IMR-90 (cell line): ENCODE results near the gene AJAP1. TPM values are rescaled to one million over a fixed set of nuclear protein-coding genes. Genes with fewer than 3 reads are reported as not detected.

Experiments
- ATAC-seq: fragments of 200-7000 bp; cut with Tn5 transposase; 2 replicates; pipeline ENCODE4 v1.9.1; 2020; ENCODE audit warnings: low read depth, mild to moderate bottlenecking, moderate library complexity
- BruUV-seq: library from RNA; stranded (reverse); fragments of 400-500 nt; replicated peaks from 2 replicates; lab custom pipeline; 2021; lab: Mats Ljungman, UMichigan
- CTCF ChIA-PET: fragments of 300-600 bp; formaldehyde crosslinking; extraction: SDS; loops from one replicate; lab custom pipeline; 2021; ENCODE audit warnings: antibody characterized with exemption; lab: Yijun Ruan, JAX
- POLR2A ChIA-PET: fragments of 300-600 bp; sonication (Branson Sonifier 250); formaldehyde crosslinking; loops from one replicate; lab custom pipeline; 2022; ENCODE audit warnings: antibody characterized with exemption; ENCODE audit not compliant: unreplicated experiment; lab: Charles Lee
- DNase-seq: peaks from one replicate; pipeline ENCODE4 v3.0.0; 2013
- H2AFZ ChIP-seq: replicated peaks from 2 replicates; pipeline ENCODE3; 2013; ENCODE audit warnings: low read length, mild to moderate bottlenecking; ENCODE audit not compliant: poor library complexity
- H2AK5ac ChIP-seq: 2 replicates; pipeline ENCODE4 v1.6.1; 2013; ENCODE audit warnings: low read depth, low read length, inconsistent platforms
- H2AK9ac ChIP-seq: replicated peaks from 2 replicates; pipeline ENCODE3; 2013; ENCODE audit warnings: mild to moderate bottlenecking, low read depth, low read length, moderate library complexity; ENCODE audit not compliant: poor library complexity
- H2BK120ac ChIP-seq: 2 replicates; pipeline ENCODE4 v1.6.1; 2013; ENCODE audit warnings: low read depth, low read length, inconsistent platforms
- H2BK15ac ChIP-seq: 3 replicates; pipeline ENCODE4 v1.6.1; 2013; ENCODE audit warnings: low read depth, low read length, inconsistent platforms
- H2BK20ac ChIP-seq: 2 replicates; pipeline ENCODE4 v1.6.1; 2013; ENCODE audit warnings: low read depth, mild to moderate bottlenecking, inconsistent platforms, low read length, moderate library complexity
- H2BK5ac ChIP-seq: 2 replicates; pipeline ENCODE4 v1.6.1; 2013; ENCODE audit warnings: mild to moderate bottlenecking, low read depth, low read length, inconsistent platforms; ENCODE audit not compliant: poor library complexity, severe bottlenecking
- H3K14ac ChIP-seq: replicated peaks from 2 replicates; pipeline ENCODE4 v1.6.1; 2013; ENCODE audit warnings: low read depth, low read length, inconsistent platforms
- H3K18ac ChIP-seq: 2 replicates; pipeline ENCODE4 v1.6.1; 2013; ENCODE audit warnings: low read depth, low read length, control low read depth
- H3K23ac ChIP-seq: 2 replicates; pipeline ENCODE4 v1.6.1; 2013; ENCODE audit warnings: low read depth, low read length, inconsistent platforms
- H3K27ac ChIP-seq: 2 replicates; pipeline ENCODE4 v1.5.1; 2013; ENCODE audit warnings: mild to moderate bottlenecking, control low read depth, low read length; ENCODE audit not compliant: insufficient read depth
- H3K27me3 ChIP-seq: 2 replicates; pipeline ENCODE4 v1.6.1; 2013; ENCODE audit warnings: low read length; ENCODE audit not compliant: control insufficient read depth, insufficient read depth
- H3K36me3 ChIP-seq: 2 replicates; pipeline ENCODE4 v1.6.1; 2013; ENCODE audit warnings: low read length, mixed read lengths; ENCODE audit not compliant: control insufficient read depth, insufficient read depth
- H3K4ac ChIP-seq: 2 replicates; pipeline ENCODE4 v1.6.1; 2013; ENCODE audit warnings: low read depth, low read length, inconsistent platforms
- H3K4me1 ChIP-seq: 2 replicates; pipeline ENCODE4 v1.6.1; 2013; ENCODE audit warnings: low read length, mixed read lengths; ENCODE audit not compliant: control insufficient read depth, insufficient read depth
- H3K4me2 ChIP-seq: 2 replicates; pipeline ENCODE4 v1.6.1; 2013; ENCODE audit warnings: low read depth, mild to moderate bottlenecking, control low read depth, low read length, moderate library complexity
- H3K4me3 ChIP-seq: 2 replicates; pipeline ENCODE4 v1.5.1; 2013; ENCODE audit warnings: low read depth, mild to moderate bottlenecking, control low read depth, low read length, moderate library complexity; ENCODE audit not compliant: insufficient read depth
- H3K56ac ChIP-seq: 2 replicates; pipeline ENCODE4 v1.6.1; 2013; ENCODE audit warnings: low read length, inconsistent platforms; ENCODE audit not compliant: insufficient read depth; ENCODE audit errors: extremely low read depth
- H3K79me1 ChIP-seq, 2 experiments: 2 replicates each; pipeline ENCODE4 v1.6.1; 2013; ENCODE audit warnings: low read length in 2 of 2, inconsistent platforms in 1 of 2, low read depth in 1 of 2
- H3K9ac ChIP-seq: 2 replicates; pipeline ENCODE4 v1.6.1; 2013; ENCODE audit warnings: low read depth, low read length, control low read depth
- H3K9me1 ChIP-seq: 2 replicates; pipeline ENCODE4 v1.6.1; 2013; ENCODE audit warnings: low read length, inconsistent platforms; ENCODE audit not compliant: insufficient read depth
- H3K9me3 ChIP-seq: 2 replicates; pipeline ENCODE4 v1.6.1; 2013; ENCODE audit warnings: low read length; ENCODE audit not compliant: control insufficient read depth, insufficient read depth
- H4K20me1 ChIP-seq: 2 replicates; pipeline ENCODE4 v1.6.1; 2013; ENCODE audit warnings: low read length, inconsistent platforms; ENCODE audit not compliant: insufficient read depth
- H4K5ac ChIP-seq: 2 replicates; pipeline ENCODE4 v1.6.1; 2013; ENCODE audit warnings: mild to moderate bottlenecking, low read depth, low read length, control low read depth
- H4K8ac ChIP-seq, 2 experiments: 2 replicates each; pipeline ENCODE4 v1.6.1; 2013; ENCODE audit warnings: low read depth in 2 of 2, low read length in 2 of 2, control low read depth in 1 of 2, inconsistent platforms in 1 of 2
- H4K91ac ChIP-seq: 2 replicates; pipeline ENCODE4 v1.6.1; 2013; ENCODE audit warnings: low read depth, low read length, inconsistent platforms; ENCODE audit not compliant: insufficient read depth
- BHLHE40 ChIP-seq: fragments of 150-350 bp; IDR thresholded peaks from 2 replicates; pipeline ENCODE4 v1.6.1; 2016; ENCODE audit warnings: mild to moderate bottlenecking, low read depth, low read length
- CHD1 ChIP-seq: IDR thresholded peaks from 2 replicates; pipeline ENCODE4 v1.6.1; 2012; ENCODE audit warnings: low read depth, low read length, improper control_type of control experiment
- CTCF ChIP-seq: conservative IDR thresholded peaks from 2 replicates; pipeline ENCODE4 v1.5.1; 2012; ENCODE audit warnings: mild to moderate bottlenecking, low read depth, low read length, improper control_type of control experiment
- ELK1 ChIP-seq: fragments of 150-350 bp; IDR thresholded peaks from 2 replicates; pipeline ENCODE4 v1.6.1; 2016; ENCODE audit warnings: low read depth, mild to moderate bottlenecking, low read length, moderate library complexity, borderline replicate concordance
- MAFK ChIP-seq: IDR thresholded peaks from 2 replicates; pipeline ENCODE4 v1.6.1; 2012; ENCODE audit warnings: low read depth, low read length, improper control_type of control experiment
- MAZ ChIP-seq: IDR thresholded peaks from 2 replicates; pipeline ENCODE4 v1.6.1; 2012; ENCODE audit warnings: low read depth, mild to moderate bottlenecking, low read length, improper control_type of control experiment, moderate library complexity, borderline replicate concordance
- MXI1 ChIP-seq: IDR thresholded peaks from 2 replicates; pipeline ENCODE4 v1.6.1; 2012; ENCODE audit warnings: low read depth, mild to moderate bottlenecking, low read length, moderate library complexity, borderline replicate concordance
- POLR2A ChIP-seq: IDR thresholded peaks from 2 replicates; pipeline ENCODE4 v1.6.1; 2012; ENCODE audit warnings: mild to moderate bottlenecking, low read depth, low read length
- RAD21 ChIP-seq: IDR thresholded peaks from 2 replicates; pipeline ENCODE4 v1.6.1; 2012; ENCODE audit warnings: low read length, improper control_type of control experiment
- RCOR1 ChIP-seq: IDR thresholded peaks from 2 replicates; pipeline ENCODE4 v1.6.1; 2012; ENCODE audit warnings: mild to moderate bottlenecking, low read length, improper control_type of control experiment; ENCODE audit not compliant: insufficient replicate concordance
- SMC3 ChIP-seq: fragments of 150-350 bp; IDR thresholded peaks from 2 replicates; pipeline ENCODE4 v1.6.1; 2016; ENCODE audit warnings: low read depth, mild to moderate bottlenecking, antibody characterized with exemption, low read length, moderate library complexity
- USF2 ChIP-seq: fragments of 150-350 bp; IDR thresholded peaks from 2 replicates; pipeline ENCODE4 v1.6.1; 2017; ENCODE audit warnings: mild to moderate bottlenecking, antibody characterized with exemption, low read length, low read depth
- WGBS, 2 experiments: methylation state at CpG; one replicate each; pipeline versions ENCODE4 v1.1.5 to v1.1.7; 2013; ENCODE audit warnings: missing lambda C conversion rate in 2 of 2; ENCODE audit not compliant: insufficient read length in 1 of 2; ENCODE audit errors: extremely low coverage in 2 of 2; 5-methylcytosine and 5-hydroxymethylcytosine counted together
- dilution Hi-C: fragments of 300-500 bp; cut with HindIII; formaldehyde crosslinking; loops from one replicate; pipeline ENCODE4 v1.14.3; 2018; ENCODE audit warnings: low sequenced_read_pairs; ENCODE audit not compliant: unreplicated experiment
- in situ Hi-C: fragments of 300-500 bp; cut with MboI; formaldehyde crosslinking; loops from 3 replicates; pipeline ENCODE4 v1.14.3; 2019; ENCODE audit warnings: low sequenced_read_pairs, inconsistent platforms, mixed read lengths
- intact Hi-C: fragments of 100-400 bp; cut with micrococcal nuclease; formaldehyde crosslinking; loops from 2 replicates; pipeline ENCODE4 v1.10.0; 2022
- polyA plus RNA-seq, 3 experiments: library from polyadenylated mRNA; depleted of rRNA; stranded (reverse); fragments of >200 nt; gene quantifications; 2 replicates each; pipeline ENCODE4 v1.2.3, GENCODE V29; 2012; ENCODE audit warnings: low replicate concordance in 1 of 3
- total RNA-seq: library from RNA; depleted of rRNA; stranded (reverse); fragments of >200 nt; gene quantifications from 2 replicates; pipeline ENCODE4 v1.2.3, GENCODE V29; 2012

The AJAP1 gene
- total and polyA plus RNA-seq, 2 of the 4 experiments (the other 2 are of a cell fraction): under 0.01 to 0.02 TPM

DNA sequence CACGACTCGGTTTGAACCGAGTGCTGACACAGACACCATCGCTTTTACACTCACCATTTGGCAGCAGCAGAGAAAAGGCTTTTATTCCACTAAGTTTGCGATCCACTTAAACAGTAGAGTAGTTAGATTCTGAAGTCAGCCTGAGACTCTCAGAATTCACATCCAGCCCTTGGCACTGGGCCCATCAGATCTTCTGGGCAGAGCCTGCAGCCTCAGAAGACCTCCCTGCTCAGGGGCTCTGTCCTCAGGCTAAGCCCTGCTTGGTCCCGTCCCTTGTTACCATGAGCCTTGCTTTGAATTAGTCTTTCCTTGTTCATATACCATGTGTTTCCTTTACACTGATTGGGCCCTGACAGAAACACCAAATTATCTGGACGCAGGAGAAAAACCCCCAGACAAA, 41.4 kb upstream of the AJAP1 start:
- H2BK15ac ChIP-seq: no peak overlapping the region
- peaks cover 57% of the 10 kb centered on the region for H3K9me3 ChIP-seq
- no peak overlapping the region for H2AK5ac ChIP-seq
- H2BK20ac ChIP-seq: no peak overlapping the region
- H4K91ac ChIP-seq: no peak overlapping the region
- no peak overlapping the region for H4K5ac ChIP-seq
- H3K4me3 ChIP-seq: no peak overlapping the region
- intact Hi-C loops (no loop called here), dilution Hi-C loops (no loop called here), in situ Hi-C loops (no loop called here)
- no peak overlapping the region for H3K4me2 ChIP-seq
- no peak for DNase-seq
- H3K27ac ChIP-seq: no peak overlapping the region
- no TSS peak for BruUV-seq
- no peaks in the 10 kb centered on the region for H3K79me1 ChIP-seq
- H4K20me1 ChIP-seq: no peaks in the 10 kb centered on the region
- H2BK5ac ChIP-seq: no peak overlapping the region
- CTCF ChIA-PET: no interaction called here
- TF ChIP-seq POLR2A: no peak
- TF ChIP-seq CHD1: no peak
- TF ChIP-seq MAFK: no peak
- no peak for TF ChIP-seq CTCF
- TF ChIP-seq BHLHE40: no peak
- TF ChIP-seq MAZ: no peak
- TF ChIP-seq RAD21: no peak
- no peak for TF ChIP-seq MXI1
- TF ChIP-seq USF2: no peak
- TF ChIP-seq ELK1: no peak
- TF ChIP-seq SMC3: no peak
- TF ChIP-seq RCOR1: no peak
- H4K8ac ChIP-seq: no peak overlapping the region
- H3K14ac ChIP-seq: no peak overlapping the region
- H2AK9ac ChIP-seq: no peak overlapping the region
- no peak overlapping the region for H3K23ac ChIP-seq
- H2AFZ ChIP-seq: no peak overlapping the region
- no peaks in the 10 kb centered on the region for H3K27me3 ChIP-seq
- H3K56ac ChIP-seq: no peak overlapping the region
- H3K9me1 ChIP-seq: no peaks in the 10 kb centered on the region
- no peak overlapping the region for H3K9ac ChIP-seq
- no peaks in the 10 kb centered on the region for H3K36me3 ChIP-seq
- 0% methylated on average over 1 of the region's 7 CpGs; no CpG with 5 or more reads in 1 of the 2 experiments for WGBS, 2 experiments
- H3K4ac ChIP-seq: no peak overlapping the region
- ATAC-seq: no peak
- H2BK120ac ChIP-seq: no peak overlapping the region
- no peak overlapping the region for H3K18ac ChIP-seq
- H3K4me1 ChIP-seq: no peaks in the 10 kb centered on the region
- POLR2A ChIA-PET: no interaction called here
